Kidney (tissue), 14 donors: ENCODE measurements around the gene IGSF9. TPM values are rescaled to one million over a fixed set of nuclear protein-coding genes. Genes with fewer than 3 reads are reported as not detected.

ENCODE experiments used
- DNase-seq, 5 donors: peaks; one replicate each; pipeline ENCODE4 v3.0.0-alpha.2; 2013 to 2020
- FAIRE-seq: peaks from 2 replicates; lab custom pipeline; 2012; peaks lifted over from hg19 to GRCh38; lab: Jason Lieb, UNC
- H3K27ac ChIP-seq, 2 donors: one replicate each; pipeline ENCODE4 v1.7.0; 2013; ENCODE audit warnings: low read depth in 2 of 2, low read length in 2 of 2, inconsistent platforms in 1 of 2
- H3K27me3 ChIP-seq: one replicate; pipeline ENCODE4 v1.7.1; 2013; ENCODE audit warnings: low read length, inconsistent platforms; ENCODE audit not compliant: control insufficient read depth, insufficient read depth
- H3K36me3 ChIP-seq, 3 donors: one replicate each; pipeline versions ENCODE4 v1.7.0 to v1.7.1; 2013; ENCODE audit warnings: low read length in 3 of 3, control low read depth in 1 of 3, inconsistent platforms in 1 of 3; ENCODE audit not compliant: insufficient read depth in 3 of 3, control insufficient read depth in 2 of 3
- H3K4me1 ChIP-seq, 3 donors: one replicate each; pipeline versions ENCODE4 v1.7.0 to v1.7.1; 2013; ENCODE audit warnings: low read length in 3 of 3, inconsistent platforms in 1 of 3, low read depth in 1 of 3; ENCODE audit not compliant: control insufficient read depth in 2 of 3, insufficient read depth in 2 of 3
- H3K4me3 ChIP-seq, 3 donors: one replicate each; pipeline versions ENCODE4 v1.7.0 to v1.8.1; 2013; ENCODE audit warnings: low read length in 3 of 3, control low read depth in 1 of 3, inconsistent platforms in 1 of 3
- H3K9ac ChIP-seq, 3 donors: one replicate each; pipeline versions ENCODE4 v1.7.0 to v1.7.1; 2013; ENCODE audit warnings: low read length in 3 of 3, control low read depth in 1 of 3, inconsistent platforms in 1 of 3
- H3K9me3 ChIP-seq, 3 donors: one replicate each; pipeline versions ENCODE4 v1.7.0 to v1.7.1; 2013; ENCODE audit warnings: low read length in 3 of 3, control low read depth in 1 of 3, inconsistent platforms in 1 of 3; ENCODE audit not compliant: control insufficient read depth in 2 of 3, insufficient read depth in 1 of 3
- CTCF ChIP-seq: IDR thresholded peaks from 3 replicates; pipeline ENCODE4 v1.5.1; 2012; ENCODE audit warnings: mild to moderate bottlenecking, moderate library complexity, borderline replicate concordance; ENCODE audit not compliant: insufficient read depth; ENCODE audit errors: extremely low read depth
- intact Hi-C: fragments of 100-400 bp; cut with DNase I; formaldehyde crosslinking; loops from one replicate; pipeline ENCODE4 v1.11.1; 2022
- polyA plus RNA-seq: library from polyadenylated mRNA; stranded (reverse); fragments of 350-450 nt; fragmentation: Illumina TruSeq; extraction: RNeasy Lipid Tissue Mini Kit (QIAGEN cat#74804); gene quantifications from one replicate; pipeline ENCODE4 v1.2.3, GENCODE V29; 2014; ENCODE audit warnings: low read depth, low replicate concordance; ENCODE audit not compliant: insufficient read depth
- total RNA-seq: library from RNA; stranded (reverse); fragmentation: NEBNext Ultra II Directional; extraction: Animal tissue kit (Norgen Biotek cat#: 25700); gene quantifications from one replicate; pipeline ENCODE4 v1.2.1, GENCODE V29; 2021
- donor health status: control.
- donor health status: control.
- donor health status: control.
- donor health status: control.
- donor health status: control.
- donor health status: DM: yes; HTN: yes; CAD: no.
- donor health status: Normal renal cell carcinoma (clear cell type).

The IGSF9 gene
- total and polyA plus RNA-seq, 2 donors from 2014 or later = 0.88 to 1.3 TPM

DNA sequence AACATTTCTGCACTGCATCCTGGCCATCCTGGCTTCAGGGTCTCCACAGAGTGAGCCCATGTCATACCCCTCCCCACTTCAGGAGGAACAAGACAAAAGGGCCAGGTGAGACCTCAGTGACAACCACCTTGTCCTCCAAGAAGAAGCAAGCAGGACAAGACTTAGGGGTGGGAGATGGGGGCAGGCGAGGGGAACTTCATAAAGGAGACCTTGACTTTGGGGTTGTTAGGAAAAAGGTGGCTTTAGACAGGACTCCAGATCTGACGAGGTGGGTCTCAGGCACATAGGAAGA lies 32.6 kb upstream of the IGSF9 start:
- Histone ChIP-seq H3K4me3 (no peak overlapping the region), H3K36me3 (no peaks in the 10 kb centered on the region), H3K4me1 (no peaks in the 10 kb centered on the region), H3K27ac (no peak overlapping the region), H3K9ac (no peak overlapping the region), H3K9me3 (no peaks in the 10 kb centered on the region), H3K27me3 (no peaks in the 10 kb centered on the region)
- intact Hi-C loops = no loop called here
- TF ChIP-seq CTCF = no peak
- FAIRE-seq = no peak
- DNase-seq = no peak

GRCh38 chr1:159977364-159978106 lies 32.1 kb upstream of the IGSF9 start:
- FAIRE-seq (no peak), DNase-seq (no peak)
- Histone ChIP-seq H3K4me1 (no peaks in the 10 kb centered on the region), H3K9me3 (no peaks in the 10 kb centered on the region), H3K36me3 (no peaks in the 10 kb centered on the region), H3K27ac (no peak overlapping the region), H3K4me3 (no peak overlapping the region), H3K9ac (no peak overlapping the region), H3K27me3 (no peaks in the 10 kb centered on the region)
- no peak for TF ChIP-seq CTCF
- intact Hi-C loops = no loop called here

GRCh38 chr1:159974350-159974965 lies 29.0 kb upstream of the IGSF9 start:
- Histone ChIP-seq H3K9ac (no peak overlapping the region), H3K9me3 (no peaks in the 10 kb centered on the region), H3K36me3 (no peaks in the 10 kb centered on the region), H3K4me3 (no peak overlapping the region), H3K27me3 (no peaks in the 10 kb centered on the region), H3K27ac (no peak overlapping the region), H3K4me1 (no peaks in the 10 kb centered on the region)
- DNase-seq (no peak), FAIRE-seq (no peak)
- TF ChIP-seq CTCF = no peak
- intact Hi-C loops = no loop called here
